Progenitor cell of endocrine pancreas (in vitro differentiated cells): ENCODE data around the gene SLC26A11. TPM values are rescaled to one million over a fixed set of nuclear protein-coding genes. Genes with fewer than 3 reads are reported as not detected.

ENCODE experiments used
- DNase-seq: peaks from one replicate; pipeline ENCODE4 v3.0.0; 2021; ENCODE audit warnings: low spot score; ENCODE audit not compliant: unreplicated experiment
- H3K27ac Mint-ChIP-seq: 2 replicates; pipeline ENCODE4 v1.8.0; 2021; ENCODE audit warnings: mild to moderate bottlenecking, moderate library complexity, mixed read lengths
- H3K27me3 Mint-ChIP-seq: 2 replicates; pipeline ENCODE4 v1.8.0; 2021; ENCODE audit warnings: mixed read lengths
- H3K36me3 Mint-ChIP-seq: 2 replicates; pipeline ENCODE4 v1.8.0; 2022; ENCODE audit warnings: mixed read lengths; ENCODE audit not compliant: insufficient read depth
- H3K4me1 Mint-ChIP-seq: 2 replicates; pipeline ENCODE4 v1.8.0; 2021; ENCODE audit warnings: low read depth, mixed read lengths
- H3K4me3 Mint-ChIP-seq: 2 replicates; pipeline ENCODE4 v1.8.0; 2021; ENCODE audit warnings: low read depth, mild to moderate bottlenecking, moderate library complexity, mixed read lengths
- H3K9me3 Mint-ChIP-seq: 2 replicates; pipeline ENCODE4 v1.8.0; 2021; ENCODE audit warnings: low read depth, mixed read lengths
- CTCF ChIP-seq: fragments of 200-600 bp; sonication (generic); IDR thresholded peaks from one replicate; pipeline ENCODE4 v1.5.0; 2021; ENCODE audit warnings: antibody characterized with exemption, mild to moderate bottlenecking; ENCODE audit not compliant: unreplicated experiment
- total RNA-seq: library from RNA; stranded (reverse); gene quantifications from 2 replicates; pipeline ENCODE4 v1.2.1, GENCODE V29; 2021

Gene SLC26A11
- total RNA-seq, 1 donor from 2014 or later: 40.1 TPM

GRCh38 chr17:80189611-80190010 lies 30.6 kb upstream of the SLC26A11 start:
- no peak for TF ChIP-seq CTCF
- H3K36me3 Mint-ChIP-seq: no peaks in the 10 kb centered on the region
- H3K9me3 Mint-ChIP-seq: no peaks in the 10 kb centered on the region
- peaks cover 29% of the 10 kb centered on the region for H3K27me3 Mint-ChIP-seq
- no peak overlapping the region for H3K4me3 Mint-ChIP-seq
- peaks cover 1% of the 10 kb centered on the region for H3K4me1 Mint-ChIP-seq
- no peak for DNase-seq
- H3K27ac Mint-ChIP-seq: no peak overlapping the region

GRCh38 chr17:80190716-80191115 lies 29.5 kb upstream of the SLC26A11 start:
- TF ChIP-seq CTCF: no peak
- no peaks in the 10 kb centered on the region for H3K9me3 Mint-ChIP-seq
- H3K4me3 Mint-ChIP-seq: no peak overlapping the region
- peaks cover 25% of the 10 kb centered on the region for H3K27me3 Mint-ChIP-seq
- H3K4me1 Mint-ChIP-seq: peaks cover 1% of the 10 kb centered on the region
- no peak for DNase-seq
- no peak overlapping the region for H3K27ac Mint-ChIP-seq
- H3K36me3 Mint-ChIP-seq: no peaks in the 10 kb centered on the region

- no peak overlapping the region for H3K27ac Mint-ChIP-seq
- H3K4me3 Mint-ChIP-seq: no peak overlapping the region
- TF ChIP-seq CTCF: no peak
- peaks cover 1% of the 10 kb centered on the region for H3K4me1 Mint-ChIP-seq
- H3K27me3 Mint-ChIP-seq: peaks cover 22% of the 10 kb centered on the region
- H3K36me3 Mint-ChIP-seq: no peaks in the 10 kb centered on the region
- H3K9me3 Mint-ChIP-seq: no peaks in the 10 kb centered on the region
- DNase-seq: no peak
Measured at GRCh38 chr17:80191192-80191591, 29.0 kb upstream of the SLC26A11 start.

- Mint-ChIP-seq H3K9me3 (no peaks in the 10 kb centered on the region), H3K36me3 (no peaks in the 10 kb centered on the region), H3K4me1 (peaks cover 1% of the 10 kb centered on the region), H3K4me3 (no peak overlapping the region), H3K27me3 (peaks cover 20% of the 10 kb centered on the region), H3K27ac (no peak overlapping the region)
- no peak for TF ChIP-seq CTCF
- DNase-seq: no peak
Measured at GRCh38 chr17:80191865-80192661, 28.2 kb upstream of the SLC26A11 start.

GRCh38 chr17:80195141-80195540 lies 25.1 kb upstream of the SLC26A11 start:
- TF ChIP-seq CTCF: no peak
- no peak overlapping the region for H3K27ac Mint-ChIP-seq
- H3K27me3 Mint-ChIP-seq: peaks cover 17% of the 10 kb centered on the region
- no peaks in the 10 kb centered on the region for H3K36me3 Mint-ChIP-seq
- no peak for DNase-seq
- H3K4me3 Mint-ChIP-seq: no peak overlapping the region
- no peaks in the 10 kb centered on the region for H3K9me3 Mint-ChIP-seq
- peaks cover 1% of the 10 kb centered on the region for H3K4me1 Mint-ChIP-seq
